ENCODE measurements around the gene DCAF10.
"Not testable (repeated sequence)": the region's sequence is repeated elsewhere in the genome, so short reads cannot be mapped to it uniquely, and the experiment has no call there.

The DCAF10 gene

GRCh38 chr9:37870081-37870798 lies 69.6 kb downstream of the DCAF10 start:
- DNase-seq = peak; percentile 68

- DNase-seq = no peak
Measured at GRCh38 chr9:37870799-37871176, 70.2 kb downstream of the DCAF10 start.

GRCh38 chr9:37873955-37874354 lies 73.4 kb downstream of the DCAF10 start:
- no peak for DNase-seq

GRCh38 chr9:37876376-37876775 lies 75.8 kb downstream of the DCAF10 start:
- no peak for DNase-seq

GRCh38 chr9:37880916-37881479 lies 80.4 kb downstream of the DCAF10 start:
- DNase-seq = no peak

GRCh38 chr9:37887977-37888583 lies 87.5 kb downstream of the DCAF10 start:
- DNase-seq = not testable (repeated sequence)

- DNase-seq = no peak
Measured at GRCh38 chr9:37889536-37889935, 88.9 kb downstream of the DCAF10 start.

- DNase-seq = not testable (repeated sequence)
Measured at GRCh38 chr9:37891042-37891441, 90.4 kb downstream of the DCAF10 start.

GRCh38 chr9:37892063-37892462 lies 91.5 kb downstream of the DCAF10 start:
- DNase-seq = no peak

GRCh38 chr9:37897665-37898064 lies 97.1 kb downstream of the DCAF10 start:
- DNase-seq = no peak

- no peak for DNase-seq
Measured at GRCh38 chr9:37899041-37899440, 98.4 kb downstream of the DCAF10 start.

GRCh38 chr9:37902131-37902530 lies 101.5 kb downstream of the DCAF10 start:
- no peak for DNase-seq

- DNase-seq = peak; percentile 51
Measured at GRCh38 chr9:37902796-37903646, 102.4 kb downstream of the DCAF10 start.

- DNase-seq = peak; percentile 89
Measured at GRCh38 chr9:37903647-37904444, 103.2 kb downstream of the DCAF10 start, which contains the start of gene SLC25A51. Gene SLC25A51 (minus strand): TSS chr9:37904127. CDS start chr9:37888550, 15,577 bp downstream.

- peak; percentile 52 for DNase-seq
Measured at GRCh38 chr9:37904445-37905130, 104.0 kb downstream of the DCAF10 start.

- peak; percentile 48 for DNase-seq
Measured at GRCh38 chr9:37905131-37905505, 104.5 kb downstream of the DCAF10 start.

GRCh38 chr9:37905776-37906175 lies 105.2 kb downstream of the DCAF10 start:
- DNase-seq = no peak

- no peak for DNase-seq
Measured at GRCh38 chr9:37906312-37907239, 106.0 kb downstream of the DCAF10 start.

- DNase-seq = no peak
Measured at GRCh38 chr9:37908283-37908682, 107.7 kb downstream of the DCAF10 start.

- no peak for DNase-seq
Measured at GRCh38 chr9:37908698-37909186, 108.1 kb downstream of the DCAF10 start.

Data from NCI-H82 (cell line).